ENCODE results near the gene SLC5A6.
"Not testable (repeated sequence)": the region's sequence is repeated elsewhere in the genome, so short reads cannot be mapped to it uniquely, and the experiment has no call there.

The SLC5A6 gene

GRCh38 chr2:27203741-27204140, 8.3 kb downstream of the SLC5A6 start:
- no peak for DNase-seq

GRCh38 chr2:27202854-27203253, 9.2 kb downstream of the SLC5A6 start:
- no peak for DNase-seq

- DNase-seq, result no peak
These were observed 10.4 kb downstream of the SLC5A6 start for GRCh38 chr2:27201675-27202074.

GRCh38 chr2:27199241-27199640, 12.8 kb downstream of the SLC5A6 start:
- no peak for DNase-seq

GRCh38 chr2:27198627-27199026, 13.4 kb downstream of the SLC5A6 start:
- DNase-seq, result no peak

GRCh38 chr2:27198068-27198467, 14.0 kb downstream of the SLC5A6 start:
- not testable (repeated sequence) for DNase-seq

- DNase-seq, result not testable (repeated sequence)
These were observed 16.3 kb downstream of the SLC5A6 start for GRCh38 chr2:27195799-27196198.

GRCh38 chr2:27194538-27195354, 17.3 kb downstream of the SLC5A6 start:
- DNase-seq, result no peak

GRCh38 chr2:27191070-27191829, 20.8 kb downstream of the SLC5A6 start:
- peak in 1 of 4 experiments; percentile 3 for DNase-seq

GRCh38 chr2:27189989-27190388, 22.1 kb downstream of the SLC5A6 start:
- no peak for DNase-seq

GRCh38 chr2:27186613-27187345, 25.3 kb downstream of the SLC5A6 start:
- DNase-seq, result no peak

GRCh38 chr2:27185331-27186026, 26.6 kb downstream of the SLC5A6 start:
- DNase-seq, result no peak

- DNase-seq, result no peak
These were observed 28.0 kb downstream of the SLC5A6 start for GRCh38 chr2:27184115-27184514.

GRCh38 chr2:27182346-27182745, 29.7 kb downstream of the SLC5A6 start:
- no peak for DNase-seq

- no peak for DNase-seq
These were observed 32.6 kb downstream of the SLC5A6 start for GRCh38 chr2:27179344-27180000.

GRCh38 chr2:27178469-27178868, 33.6 kb downstream of the SLC5A6 start:
- no peak for DNase-seq

- no peak for DNase-seq
These were observed 34.4 kb downstream of the SLC5A6 start for GRCh38 chr2:27177441-27178351.

- DNase-seq, result not testable (repeated sequence)
These were observed 36.3 kb downstream of the SLC5A6 start for GRCh38 chr2:27175781-27176180.

GRCh38 chr2:27175330-27175729, 36.7 kb downstream of the SLC5A6 start:
- DNase-seq, result no peak

GRCh38 chr2:27174638-27175037, 37.4 kb downstream of the SLC5A6 start:
- DNase-seq, result no peak

GRCh38 chr2:27171351-27171848, 40.7 kb downstream of the SLC5A6 start:
- DNase-seq, result no peak
